ENCODE measurements around the gene RAB22A.
A peak's percentile ranks its signal among the peaks of the same experiment; 100 is the strongest.

Gene RAB22A, protein sequence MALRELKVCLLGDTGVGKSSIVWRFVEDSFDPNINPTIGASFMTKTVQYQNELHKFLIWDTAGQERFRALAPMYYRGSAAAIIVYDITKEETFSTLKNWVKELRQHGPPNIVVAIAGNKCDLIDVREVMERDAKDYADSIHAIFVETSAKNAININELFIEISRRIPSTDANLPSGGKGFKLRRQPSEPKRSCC

GRCh38 chr20:58309591-58310290 lies at the start of gene RAB22A:
RAB22A (plus strand) TSS chr20:58309715; CDS start chr20:58309977, 262 bp downstream.
- H3K27ac ChIP-seq, result peak within 1 kb of the TSS; percentile 96
- H3K4me3 ChIP-seq (ENCODE audit: low read depth, low read length), result peak within 1 kb of the TSS; percentile 89
- H3K27me3 ChIP-seq (replicated peaks), result no peaks in the 10 kb centered on the region
- TF ChIP-seq, protein P1, sequence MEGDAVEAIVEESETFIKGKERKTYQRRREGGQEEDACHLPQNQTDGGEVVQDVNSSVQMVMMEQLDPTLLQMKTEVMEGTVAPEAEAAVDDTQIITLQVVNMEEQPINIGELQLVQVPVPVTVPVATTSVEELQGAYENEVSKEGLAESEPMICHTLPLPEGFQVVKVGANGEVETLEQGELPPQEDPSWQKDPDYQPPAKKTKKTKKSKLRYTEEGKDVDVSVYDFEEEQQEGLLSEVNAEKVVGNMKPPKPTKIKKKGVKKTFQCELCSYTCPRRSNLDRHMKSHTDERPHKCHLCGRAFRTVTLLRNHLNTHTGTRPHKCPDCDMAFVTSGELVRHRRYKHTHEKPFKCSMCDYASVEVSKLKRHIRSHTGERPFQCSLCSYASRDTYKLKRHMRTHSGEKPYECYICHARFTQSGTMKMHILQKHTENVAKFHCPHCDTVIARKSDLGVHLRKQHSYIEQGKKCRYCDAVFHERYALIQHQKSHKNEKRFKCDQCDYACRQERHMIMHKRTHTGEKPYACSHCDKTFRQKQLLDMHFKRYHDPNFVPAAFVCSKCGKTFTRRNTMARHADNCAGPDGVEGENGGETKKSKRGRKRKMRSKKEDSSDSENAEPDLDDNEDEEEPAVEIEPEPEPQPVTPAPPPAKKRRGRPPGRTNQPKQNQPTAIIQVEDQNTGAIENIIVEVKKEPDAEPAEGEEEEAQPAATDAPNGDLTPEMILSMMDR (IDR thresholded peaks at IDR 0.05; ENCODE audit: low read depth, low read length, missing control alignments), result no peak
- DNase-seq, result peak; percentile 41
- in situ Hi-C loops (cut with HindIII; ENCODE audit: low pct_ligation_motif_present, low sequenced_read_pairs), result no loop called here
- H3K36me3 ChIP-seq (replicated peaks), result peaks cover 25% of the 10 kb centered on the region

DNA sequence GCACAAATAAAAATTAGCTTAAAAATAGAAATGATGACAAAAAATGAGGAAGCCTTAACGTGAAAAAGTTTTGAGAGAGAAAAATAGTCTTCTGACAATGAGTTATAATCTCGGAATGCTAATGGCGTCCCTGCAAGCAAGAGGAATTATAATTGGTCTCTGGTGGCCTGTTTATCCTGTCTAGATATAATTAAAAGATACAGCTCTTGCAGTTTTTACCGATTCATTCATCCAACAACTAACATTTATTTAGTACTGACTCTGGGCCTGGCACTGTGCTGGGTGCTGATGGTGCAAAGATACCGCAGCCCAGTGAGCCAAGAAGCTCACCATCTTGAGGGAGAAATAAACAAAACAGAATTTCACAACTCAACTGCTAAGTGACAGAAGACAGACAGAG lies 49.5 kb upstream of the RAB22A start:
- TF ChIP-seq, protein P1 (IDR thresholded peaks at IDR 0.05; ENCODE audit: low read depth, low read length, missing control alignments), result no peak
- in situ Hi-C loops (cut with HindIII; ENCODE audit: low pct_ligation_motif_present, low sequenced_read_pairs), result no loop called here
- Histone ChIP-seq H3K27ac (no peak overlapping the region), H3K4me3 (ENCODE audit: low read depth, low read length) (no peak overlapping the region), H3K27me3 (replicated peaks) (no peaks in the 10 kb centered on the region), H3K36me3 (replicated peaks) (peaks cover 22% of the 10 kb centered on the region)
- no peak for DNase-seq

DNA sequence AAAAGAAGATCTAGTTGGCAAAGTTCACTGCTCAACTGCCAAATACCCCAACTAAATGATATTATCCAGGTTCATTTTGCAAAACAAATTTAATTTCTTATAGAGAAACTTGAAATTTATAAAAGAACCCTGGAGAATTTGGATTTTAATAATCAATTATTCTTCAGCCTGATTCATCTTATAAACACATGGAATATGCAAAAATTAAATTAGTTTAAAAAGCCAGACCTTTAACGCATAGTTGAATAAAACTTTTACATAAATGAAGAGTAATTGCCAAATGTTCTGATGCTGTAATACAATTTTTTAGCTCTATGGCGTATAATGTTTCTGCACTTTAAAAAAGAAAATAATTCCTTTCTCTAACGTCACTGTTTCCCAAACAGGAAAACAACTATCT lies 47.9 kb upstream of the RAB22A start:
- in situ Hi-C loops (cut with HindIII; ENCODE audit: low pct_ligation_motif_present, low sequenced_read_pairs), result no loop called here
- DNase-seq, result no peak
- TF ChIP-seq, protein P1 (IDR thresholded peaks at IDR 0.05; ENCODE audit: low read depth, low read length, missing control alignments), result no peak
- Histone ChIP-seq H3K27ac (no peak overlapping the region), H3K4me3 (ENCODE audit: low read depth, low read length) (no peak overlapping the region), H3K27me3 (replicated peaks) (no peaks in the 10 kb centered on the region), H3K36me3 (replicated peaks) (peaks cover 36% of the 10 kb centered on the region)

GRCh38 chr20:58264271-58264670 lies 45.2 kb upstream of the RAB22A start:
- no peak for DNase-seq
- Histone ChIP-seq H3K27ac (no peak overlapping the region), H3K27me3 (replicated peaks) (no peaks in the 10 kb centered on the region), H3K4me3 (ENCODE audit: low read depth, low read length) (no peak overlapping the region), H3K36me3 (replicated peaks) (peaks cover 50% of the 10 kb centered on the region)
- TF ChIP-seq, protein P1 (IDR thresholded peaks at IDR 0.05; ENCODE audit: low read depth, low read length, missing control alignments), result no peak
- in situ Hi-C loops (cut with HindIII; ENCODE audit: low pct_ligation_motif_present, low sequenced_read_pairs), result no loop called here

- in situ Hi-C loops (cut with HindIII; ENCODE audit: low pct_ligation_motif_present, low sequenced_read_pairs), result no loop called here
- DNase-seq, result no peak
- TF ChIP-seq, protein P1 (IDR thresholded peaks at IDR 0.05; ENCODE audit: low read depth, low read length, missing control alignments), result no peak
- no peak overlapping the region for H3K27ac ChIP-seq
- peaks cover 53% of the 10 kb centered on the region for H3K36me3 ChIP-seq (replicated peaks)
- no peaks in the 10 kb centered on the region for H3K27me3 ChIP-seq (replicated peaks)
- H3K4me3 ChIP-seq (ENCODE audit: low read depth, low read length), result no peak overlapping the region
Measured at GRCh38 chr20:58267389-58268215, 41.9 kb upstream of the RAB22A start.
